Measurements from ENCODE around the gene COL3A1. TPM values are rescaled to one million over a fixed set of nuclear protein-coding genes. Genes with fewer than 3 reads are reported as not detected.

The COL3A1 gene
- total RNA-seq, result 1.1 and 12.5 TPM in 2 replicates

DNA sequence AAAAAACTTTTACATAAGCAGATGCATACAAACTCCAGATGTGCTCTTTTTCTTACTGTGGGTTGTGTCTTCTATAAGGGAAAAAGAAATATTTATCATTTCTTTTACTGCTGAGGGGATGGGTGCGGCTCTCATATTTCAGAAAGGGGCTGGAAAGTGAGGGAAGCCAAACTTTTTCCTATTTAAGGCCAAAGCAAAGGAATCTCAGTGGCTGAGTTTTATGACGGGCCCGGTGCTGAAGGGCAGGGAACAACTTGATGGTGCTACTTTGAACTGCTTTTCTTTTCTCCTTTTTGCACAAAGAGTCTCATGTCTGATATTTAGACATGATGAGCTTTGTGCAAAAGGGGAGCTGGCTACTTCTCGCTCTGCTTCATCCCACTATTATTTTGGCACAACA is at the start of gene COL3A1:
Gene COL3A1, plus strand, starts transcription at position 210 of the 400 bp plus-strand sequence. Its CDS starts 117 bp downstream, at position 327.
- no peak within 1 kb of the TSS for H3K4me3 ChIP-seq (ENCODE audit: low read depth, low read length)
- no peak for DNase-seq (ENCODE audit: low read depth)
- TF ChIP-seq, protein P1, sequence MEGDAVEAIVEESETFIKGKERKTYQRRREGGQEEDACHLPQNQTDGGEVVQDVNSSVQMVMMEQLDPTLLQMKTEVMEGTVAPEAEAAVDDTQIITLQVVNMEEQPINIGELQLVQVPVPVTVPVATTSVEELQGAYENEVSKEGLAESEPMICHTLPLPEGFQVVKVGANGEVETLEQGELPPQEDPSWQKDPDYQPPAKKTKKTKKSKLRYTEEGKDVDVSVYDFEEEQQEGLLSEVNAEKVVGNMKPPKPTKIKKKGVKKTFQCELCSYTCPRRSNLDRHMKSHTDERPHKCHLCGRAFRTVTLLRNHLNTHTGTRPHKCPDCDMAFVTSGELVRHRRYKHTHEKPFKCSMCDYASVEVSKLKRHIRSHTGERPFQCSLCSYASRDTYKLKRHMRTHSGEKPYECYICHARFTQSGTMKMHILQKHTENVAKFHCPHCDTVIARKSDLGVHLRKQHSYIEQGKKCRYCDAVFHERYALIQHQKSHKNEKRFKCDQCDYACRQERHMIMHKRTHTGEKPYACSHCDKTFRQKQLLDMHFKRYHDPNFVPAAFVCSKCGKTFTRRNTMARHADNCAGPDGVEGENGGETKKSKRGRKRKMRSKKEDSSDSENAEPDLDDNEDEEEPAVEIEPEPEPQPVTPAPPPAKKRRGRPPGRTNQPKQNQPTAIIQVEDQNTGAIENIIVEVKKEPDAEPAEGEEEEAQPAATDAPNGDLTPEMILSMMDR (conservative IDR thresholded peaks at IDR 0.05; ENCODE audit: low read depth, low read length), result no peak

DNA sequence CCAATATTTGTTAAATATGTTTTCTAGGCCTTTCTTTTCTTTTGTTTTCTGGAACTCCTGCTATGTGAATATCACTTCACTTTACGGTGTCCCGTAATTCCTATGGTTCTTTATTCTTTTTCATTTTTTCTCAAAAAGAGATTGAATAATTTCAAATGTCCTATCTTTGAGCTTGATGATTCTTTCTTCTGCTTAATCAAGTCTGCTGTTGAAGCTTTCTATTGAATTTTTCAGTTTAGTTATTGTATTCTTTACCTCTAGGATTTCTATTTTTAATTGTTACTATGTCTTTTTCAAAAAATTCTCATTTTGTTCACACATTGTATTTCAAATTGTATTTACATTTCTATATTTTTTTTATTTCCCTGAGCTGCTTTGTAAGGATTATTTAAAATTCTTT is 45.5 kb upstream of the COL3A1 start:
- TF ChIP-seq, protein P1 (conservative IDR thresholded peaks at IDR 0.05; ENCODE audit: low read depth, low read length), result no peak
- no peak for DNase-seq (ENCODE audit: low read depth)
- H3K4me3 ChIP-seq (ENCODE audit: low read depth, low read length), result no peak overlapping the region

DNA sequence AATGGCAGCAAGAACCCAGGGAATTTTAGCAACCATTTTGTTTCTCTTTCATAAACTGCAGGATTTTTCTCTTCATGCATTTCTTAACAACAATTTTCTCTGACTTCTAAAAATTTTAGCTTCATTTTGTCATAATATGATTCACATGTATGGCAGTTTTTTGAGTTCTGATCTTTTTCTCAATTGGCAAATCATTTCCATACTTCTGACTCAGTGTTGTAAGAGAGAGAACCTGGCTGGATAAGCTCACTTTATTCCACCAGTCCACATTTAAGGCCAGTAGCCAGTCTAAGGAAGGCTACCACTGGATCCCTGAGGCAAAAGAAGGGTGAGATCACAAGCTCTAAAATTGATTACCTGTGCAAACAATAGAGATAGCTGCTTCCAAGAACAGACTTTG is 42.8 kb upstream of the COL3A1 start:
- no peak overlapping the region for H3K4me3 ChIP-seq (ENCODE audit: low read depth, low read length)
- TF ChIP-seq, protein P1 (conservative IDR thresholded peaks at IDR 0.05; ENCODE audit: low read depth, low read length), result no peak
- DNase-seq (ENCODE audit: low read depth), result no peak

DNA sequence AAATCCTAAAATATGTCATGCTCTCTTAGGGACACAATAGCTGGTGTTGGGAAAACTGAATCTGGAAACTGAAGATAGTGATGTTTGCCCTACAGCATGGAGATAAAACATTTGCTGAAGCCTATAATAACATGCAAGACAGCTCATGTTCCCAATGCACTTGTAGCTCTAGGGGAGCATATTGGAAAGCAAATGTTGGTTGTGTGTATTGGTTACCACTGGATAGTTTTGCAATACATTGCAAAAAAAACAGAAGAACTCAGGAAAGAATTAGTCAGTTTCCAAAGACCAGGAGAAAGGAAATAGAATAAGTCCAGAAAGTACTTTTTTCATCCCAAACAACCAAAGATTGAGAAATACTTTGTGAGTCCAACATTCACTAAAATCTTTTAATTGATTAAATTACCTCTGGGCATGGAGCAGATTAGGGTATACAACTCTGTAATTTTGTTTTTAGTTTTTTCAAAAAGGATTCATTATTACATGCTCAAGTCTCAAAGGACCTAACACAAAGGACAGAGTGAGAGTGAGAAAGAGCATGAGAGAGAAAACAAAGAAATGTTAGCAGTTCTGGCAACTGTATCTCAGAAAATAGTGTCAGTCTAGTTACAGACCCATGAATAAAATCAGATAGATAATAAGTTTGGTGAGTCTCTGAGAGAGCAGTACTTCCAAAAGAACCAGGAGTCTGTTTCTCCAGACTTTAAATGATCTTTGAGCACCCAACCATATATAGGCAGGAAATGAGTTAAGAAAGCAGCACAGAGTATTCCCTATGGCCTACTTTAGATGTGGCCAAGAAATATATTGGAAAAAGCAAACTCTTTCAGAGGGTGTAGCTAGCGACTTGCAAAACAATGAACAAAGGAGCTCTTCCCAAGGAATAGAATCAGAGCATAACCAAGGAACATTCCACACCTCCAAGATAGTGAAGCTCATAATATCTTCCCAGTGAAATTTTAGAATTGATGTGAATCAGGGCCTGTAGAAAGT is 36.6 kb upstream of the COL3A1 start:
- TF ChIP-seq, protein P1 (conservative IDR thresholded peaks at IDR 0.05; ENCODE audit: low read depth, low read length), result no peak
- no peak overlapping the region for H3K4me3 ChIP-seq (ENCODE audit: low read depth, low read length)
- peak; percentile 19 for DNase-seq (ENCODE audit: low read depth)

DNA sequence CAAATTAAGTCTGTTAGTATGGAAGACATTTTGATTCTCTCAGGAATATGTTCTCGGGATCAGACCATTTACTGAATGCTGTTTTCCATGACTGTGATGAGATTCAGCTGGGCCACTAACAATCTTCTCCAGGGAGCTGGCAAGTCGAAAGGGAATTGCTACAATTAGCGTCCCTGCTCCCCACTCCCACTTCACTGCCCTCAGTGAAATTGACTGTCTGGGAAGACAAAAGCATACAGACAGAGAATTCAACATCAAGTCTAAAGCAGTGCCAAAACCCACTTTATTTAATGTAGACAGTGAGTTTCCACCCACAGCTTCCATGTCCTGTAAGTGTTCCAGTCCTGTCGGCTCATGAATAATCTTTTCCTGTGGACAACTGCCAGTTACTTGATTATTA is 34.0 kb upstream of the COL3A1 start:
- no peak overlapping the region for H3K4me3 ChIP-seq (ENCODE audit: low read depth, low read length)
- TF ChIP-seq, protein P1 (conservative IDR thresholded peaks at IDR 0.05; ENCODE audit: low read depth, low read length), result no peak
- DNase-seq (ENCODE audit: low read depth), result no peak

DNA sequence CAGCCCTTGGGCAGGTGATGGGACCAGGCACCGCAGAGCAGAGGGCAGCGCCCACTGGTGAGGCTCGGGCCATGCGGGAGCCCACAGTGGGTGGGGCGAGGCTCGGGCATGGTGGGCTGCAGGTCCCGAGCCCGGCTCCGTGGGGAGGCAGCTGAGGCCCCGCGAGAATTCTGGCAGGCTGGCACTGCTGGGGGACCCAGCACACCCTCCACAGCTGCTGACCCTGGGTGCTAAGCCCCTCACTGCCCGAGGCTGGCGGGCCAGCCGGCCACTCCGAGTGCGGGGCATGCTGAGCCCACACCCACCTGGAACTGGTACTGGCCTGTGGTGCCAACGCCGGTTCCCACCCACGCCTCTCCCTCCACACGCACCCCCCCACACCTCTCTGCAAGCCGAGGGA is 29.7 kb upstream of the COL3A1 start:
- TF ChIP-seq, protein P1 (conservative IDR thresholded peaks at IDR 0.05; ENCODE audit: low read depth, low read length), result no peak
- DNase-seq (ENCODE audit: low read depth), result no peak
- H3K4me3 ChIP-seq (ENCODE audit: low read depth, low read length), result no peak overlapping the region
